MM.1S (cell line): Measurements from ENCODE around the gene TFIP11.
"Not testable (repeated sequence)": the region's sequence is repeated elsewhere in the genome, so short reads cannot be mapped to it uniquely, and the experiment has no call there.

ENCODE experiments used
- DNase-seq: peaks from one replicate; pipeline ENCODE4 v3.0.0-alpha.2; 2015
- H2AFZ ChIP-seq: fragments of 300-600 bp; sonication (generic); 2 replicates; pipeline ENCODE4 v1.6.0; 2016; ENCODE audit warnings: antibody characterized with exemption, low read length
- H3F3A ChIP-seq: fragments of 300-600 bp; sonication (generic); 2 replicates; pipeline ENCODE4 v1.6.1; 2016; ENCODE audit warnings: mild to moderate bottlenecking, antibody characterized with exemption, low read length, moderate library complexity, mixed read lengths; ENCODE audit not compliant: insufficient read depth
- H3K27ac ChIP-seq: fragments of 300-600 bp; sonication (generic); 2 replicates; pipeline ENCODE4 v1.5.1; 2016; ENCODE audit warnings: mild to moderate bottlenecking, low read length
- H3K27me3 ChIP-seq: fragments of 300-600 bp; sonication (generic); replicated peaks from 2 replicates; pipeline ENCODE4 v1.6.0; 2016; ENCODE audit warnings: low read length; ENCODE audit not compliant: insufficient read depth
- H3K36me3 ChIP-seq: fragments of 300-600 bp; sonication (generic); replicated peaks from 2 replicates; pipeline ENCODE4 v1.6.1; 2016; ENCODE audit warnings: mild to moderate bottlenecking, low read length, mixed read lengths; ENCODE audit not compliant: insufficient read depth
- H3K4me1 ChIP-seq: fragments of 300-600 bp; sonication (generic); 2 replicates; pipeline ENCODE4 v1.6.1; 2016; ENCODE audit warnings: low read length, mixed read lengths
- H3K4me2 ChIP-seq: fragments of 300-600 bp; sonication (generic); 2 replicates; pipeline ENCODE4 v1.6.0; 2016; ENCODE audit warnings: low read depth, low read length
- H3K4me3 ChIP-seq: fragments of 300-600 bp; sonication (generic); 2 replicates; pipeline ENCODE4 v1.5.1; 2016; ENCODE audit warnings: low read length, mixed read lengths
- H3K79me2 ChIP-seq: fragments of 300-600 bp; sonication (generic); 2 replicates; pipeline ENCODE4 v1.6.1; 2016; ENCODE audit warnings: mixed run types, low read length, mixed read lengths
- H3K9ac ChIP-seq: fragments of 300-600 bp; sonication (generic); 2 replicates; pipeline ENCODE4 v1.6.1; 2016; ENCODE audit warnings: low read length, mixed read lengths
- H3K9me2 ChIP-seq: fragments of 300-600 bp; sonication (generic); replicated peaks from 2 replicates; pipeline ENCODE4 v1.6.1; 2016; ENCODE audit warnings: mild to moderate bottlenecking, low read length, mixed read lengths; ENCODE audit not compliant: insufficient read depth
- H3K9me3 ChIP-seq: fragments of 300-600 bp; sonication (generic); replicated peaks from 2 replicates; pipeline ENCODE4 v1.6.1; 2016; ENCODE audit warnings: mild to moderate bottlenecking, low read length, mixed read lengths; ENCODE audit not compliant: insufficient read depth
- H4K20me1 ChIP-seq: fragments of 300-600 bp; sonication (generic); 2 replicates; pipeline ENCODE4 v1.6.1; 2016; ENCODE audit warnings: mild to moderate bottlenecking, low read length, moderate library complexity, mixed read lengths; ENCODE audit not compliant: insufficient read depth
- EZH2 ChIP-seq: fragments of 300-600 bp; sonication (generic); optimal IDR thresholded peaks from 2 replicates; pipeline ENCODE3; 2017; ENCODE audit warnings: low read depth, mild to moderate bottlenecking, antibody characterized with exemption, low read length, mixed read lengths
- EZH2phosphoT487 ChIP-seq: fragments of 300-600 bp; sonication (generic); IDR thresholded peaks from 2 replicates; pipeline ENCODE4 v1.6.1; 2018; ENCODE audit warnings: antibody characterized with exemption, low read length
- TF ChIP-seq, protein P1 (sequence below): fragments of 300-600 bp; sonication (generic); IDR thresholded peaks from 2 replicates; pipeline ENCODE4 v1.5.1; 2016; ENCODE audit warnings: antibody characterized with exemption, low read length, mixed read lengths

The TFIP11 gene

DNA sequence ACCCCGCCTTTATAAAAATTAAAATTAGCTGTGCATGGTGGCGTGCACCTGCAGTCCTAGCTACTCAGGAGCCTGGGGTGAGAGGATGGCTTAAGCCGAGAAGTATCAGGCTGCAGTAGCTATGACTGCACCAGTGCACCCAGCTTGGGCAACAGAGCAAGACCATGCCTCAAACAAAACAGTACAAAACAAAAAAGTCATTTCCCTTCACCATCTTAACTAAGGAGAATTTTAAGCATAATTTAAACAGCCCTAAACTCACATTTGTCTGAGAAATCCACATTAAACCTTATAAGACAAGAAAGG is 23.3 kb upstream of the TFIP11 start:
- Histone ChIP-seq H3K36me3 (peaks cover 40% of the 10 kb centered on the region), H3K79me2 (peaks cover 86% of the 10 kb centered on the region), H3K4me3 (no peak overlapping the region), H3F3A (0 out of 2 replicates have a peak, but pooled peaks cover 16% of the 10 kb centered on the region), H4K20me1 (no peaks in the 10 kb centered on the region), H3K9me3 (no peaks in the 10 kb centered on the region), H3K27me3 (no peaks in the 10 kb centered on the region), H3K4me1 (peaks cover 21% of the 10 kb centered on the region), H3K27ac (no peak overlapping the region), H3K4me2 (no peak overlapping the region), H3K9ac (no peak overlapping the region), H2AFZ (no peak overlapping the region), H3K9me2 (no peaks in the 10 kb centered on the region)
- TF ChIP-seq, protein P1, sequence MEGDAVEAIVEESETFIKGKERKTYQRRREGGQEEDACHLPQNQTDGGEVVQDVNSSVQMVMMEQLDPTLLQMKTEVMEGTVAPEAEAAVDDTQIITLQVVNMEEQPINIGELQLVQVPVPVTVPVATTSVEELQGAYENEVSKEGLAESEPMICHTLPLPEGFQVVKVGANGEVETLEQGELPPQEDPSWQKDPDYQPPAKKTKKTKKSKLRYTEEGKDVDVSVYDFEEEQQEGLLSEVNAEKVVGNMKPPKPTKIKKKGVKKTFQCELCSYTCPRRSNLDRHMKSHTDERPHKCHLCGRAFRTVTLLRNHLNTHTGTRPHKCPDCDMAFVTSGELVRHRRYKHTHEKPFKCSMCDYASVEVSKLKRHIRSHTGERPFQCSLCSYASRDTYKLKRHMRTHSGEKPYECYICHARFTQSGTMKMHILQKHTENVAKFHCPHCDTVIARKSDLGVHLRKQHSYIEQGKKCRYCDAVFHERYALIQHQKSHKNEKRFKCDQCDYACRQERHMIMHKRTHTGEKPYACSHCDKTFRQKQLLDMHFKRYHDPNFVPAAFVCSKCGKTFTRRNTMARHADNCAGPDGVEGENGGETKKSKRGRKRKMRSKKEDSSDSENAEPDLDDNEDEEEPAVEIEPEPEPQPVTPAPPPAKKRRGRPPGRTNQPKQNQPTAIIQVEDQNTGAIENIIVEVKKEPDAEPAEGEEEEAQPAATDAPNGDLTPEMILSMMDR, result no peak
- TF ChIP-seq EZH2phosphoT487 (no peak), EZH2 (no peak)
- no peak for DNase-seq

DNA sequence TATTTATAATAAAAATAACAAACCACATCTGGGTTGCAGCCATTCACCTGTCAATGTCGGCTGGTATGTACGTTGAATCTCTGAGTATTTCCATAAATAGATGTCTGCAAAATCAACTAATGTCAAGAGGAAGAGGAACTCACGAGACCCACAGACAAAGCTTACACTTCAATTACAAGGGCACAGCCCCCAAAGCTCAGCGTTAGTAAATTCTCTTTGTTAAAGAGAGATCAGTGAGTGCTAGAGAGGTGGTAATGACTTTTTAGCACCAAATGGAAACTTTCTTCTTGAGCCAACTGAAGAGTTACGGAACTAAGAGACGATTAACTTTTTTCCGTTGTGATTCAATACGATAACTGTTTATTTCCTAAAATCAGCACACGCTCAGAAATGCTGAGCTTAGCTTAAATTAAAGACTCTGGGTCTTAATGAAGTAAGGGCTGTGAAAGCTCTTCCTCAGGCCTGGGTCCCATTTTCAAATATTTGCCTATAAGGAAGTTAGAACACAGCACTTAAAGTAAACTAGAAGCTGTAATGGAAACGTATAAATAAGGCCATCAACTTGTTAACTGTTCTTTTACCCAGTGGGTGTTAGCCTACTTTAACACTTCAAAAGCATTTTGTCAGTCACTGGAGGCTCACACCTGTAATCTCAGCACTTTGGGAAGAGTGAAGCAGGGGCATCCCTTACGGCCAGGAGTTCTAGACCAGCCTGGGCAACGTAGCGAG is 22.8 kb upstream of the TFIP11 start:
- Histone ChIP-seq H3K9ac (no peak overlapping the region), H4K20me1 (no peaks in the 10 kb centered on the region), H3K4me1 (peaks cover 21% of the 10 kb centered on the region), H3F3A (0 out of 2 replicates have a peak, but pooled peaks cover 16% of the 10 kb centered on the region), H3K4me2 (no peak overlapping the region), H3K79me2 (peaks cover 84% of the 10 kb centered on the region), H3K36me3 (peaks cover 37% of the 10 kb centered on the region), H3K27me3 (no peaks in the 10 kb centered on the region), H3K4me3 (no peak overlapping the region), H3K9me3 (no peaks in the 10 kb centered on the region), H3K9me2 (no peaks in the 10 kb centered on the region), H3K27ac (no peak overlapping the region), H2AFZ (no peak overlapping the region)
- no peak for DNase-seq
- no peak for TF ChIP-seq EZH2
- no peak for TF ChIP-seq EZH2phosphoT487
- TF ChIP-seq, protein P1, result no peak

DNA sequence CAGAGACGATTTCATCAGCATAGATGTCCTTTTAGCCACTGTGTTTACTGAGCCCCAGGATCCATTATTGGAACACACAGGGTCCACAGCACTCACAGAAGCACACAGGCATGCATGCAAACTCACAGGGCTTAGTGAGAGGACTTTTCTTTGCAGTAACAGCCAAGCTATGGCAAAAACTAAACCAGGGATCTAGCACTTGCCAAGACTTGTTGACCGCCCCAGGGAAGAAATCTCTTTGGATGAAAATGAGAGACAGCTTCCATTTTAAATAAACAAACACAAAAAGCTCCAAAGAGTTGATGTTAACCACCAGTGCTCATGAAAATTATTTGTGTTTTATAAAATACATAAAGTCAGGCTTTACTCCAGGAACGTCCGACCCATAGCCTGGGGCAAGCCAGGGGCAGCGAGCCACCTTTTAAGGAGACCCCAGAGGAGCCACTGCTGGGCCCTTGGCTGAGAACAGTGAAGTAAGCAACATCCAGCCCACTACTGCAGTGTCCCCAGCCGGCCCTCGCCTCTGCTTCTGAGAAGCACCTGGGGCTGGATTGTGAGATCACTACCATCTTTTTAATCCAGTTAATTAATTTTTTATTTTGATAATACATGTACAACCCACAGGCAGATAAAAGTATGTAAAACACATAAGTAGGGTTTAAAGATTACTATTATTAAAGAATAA is 22.0 kb upstream of the TFIP11 start:
- Histone ChIP-seq H2AFZ (no peak overlapping the region), H3K9ac (no peak overlapping the region), H3K9me3 (no peaks in the 10 kb centered on the region), H3K4me3 (no peak overlapping the region), H3K36me3 (peaks cover 32% of the 10 kb centered on the region), H3K9me2 (no peaks in the 10 kb centered on the region), H3K79me2 (peaks cover 80% of the 10 kb centered on the region), H3F3A (0 out of 2 replicates have a peak, but pooled peaks cover 16% of the 10 kb centered on the region), H3K4me1 (peaks cover 21% of the 10 kb centered on the region), H4K20me1 (no peaks in the 10 kb centered on the region), H3K27ac (no peak overlapping the region), H3K27me3 (no peaks in the 10 kb centered on the region), H3K4me2 (no peak overlapping the region)
- no peak for DNase-seq
- no peak for TF ChIP-seq EZH2phosphoT487

DNA sequence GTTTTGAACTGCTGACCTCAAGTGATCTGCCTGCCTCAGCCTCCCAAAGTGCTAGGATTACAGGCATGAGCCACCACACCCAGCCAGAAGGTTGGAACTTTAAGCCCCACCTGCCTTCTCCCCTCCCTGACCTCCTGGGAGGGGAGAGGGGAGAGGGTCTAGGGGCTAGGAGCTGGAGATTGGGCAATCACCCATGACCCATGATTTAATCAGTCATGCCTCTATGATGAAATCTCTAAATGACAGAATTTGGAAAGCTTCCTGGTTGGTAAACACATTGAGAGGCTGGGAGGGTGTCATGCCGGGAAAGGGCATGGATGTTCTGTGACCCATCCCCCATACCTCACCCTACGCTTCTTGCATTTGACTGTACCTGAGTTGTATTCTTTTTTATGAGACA is 17.1 kb upstream of the TFIP11 start:
- no peaks in the 10 kb centered on the region for H4K20me1 ChIP-seq
- peaks cover 30% of the 10 kb centered on the region for H3K4me1 ChIP-seq
- peaks cover 32% of the 10 kb centered on the region for H3F3A ChIP-seq
- no peak overlapping the region for H2AFZ ChIP-seq
- no peaks in the 10 kb centered on the region for H3K27me3 ChIP-seq
- H3K9me3 ChIP-seq, result no peaks in the 10 kb centered on the region
- no peaks in the 10 kb centered on the region for H3K9me2 ChIP-seq
- H3K4me2 ChIP-seq, result no peak overlapping the region
- H3K79me2 ChIP-seq, result peaks cover 44% of the 10 kb centered on the region
- H3K36me3 ChIP-seq, result peaks cover 39% of the 10 kb centered on the region
- DNase-seq, result no peak
- H3K9ac ChIP-seq, result no peak overlapping the region
- H3K27ac ChIP-seq, result no peak overlapping the region
- TF ChIP-seq EZH2 (no peak), EZH2phosphoT487 (no peak)
- TF ChIP-seq, protein P1, result no peak
- H3K4me3 ChIP-seq, result no peak overlapping the region

DNA sequence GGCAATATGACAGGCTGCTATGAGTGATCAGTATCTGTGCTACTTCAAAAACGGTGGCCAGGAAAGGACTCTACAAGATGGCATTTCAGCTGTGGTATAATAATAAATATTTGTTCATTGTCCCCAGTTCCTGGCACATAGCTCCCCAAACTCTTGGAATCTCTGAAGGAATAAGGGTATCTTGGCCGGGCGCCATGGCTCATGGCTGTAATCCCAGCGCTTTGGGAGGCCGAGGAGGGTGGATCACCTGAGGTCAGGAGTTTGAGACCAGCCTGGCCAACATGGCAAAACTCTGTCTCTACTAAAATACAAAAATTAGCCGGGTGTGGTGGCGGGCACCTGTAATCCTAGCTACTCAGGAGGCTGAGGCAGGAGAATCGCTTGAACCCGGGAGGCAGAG is 16.2 kb upstream of the TFIP11 start:
- not testable (repeated sequence) for H3K9me3 ChIP-seq, DNase-seq, H3K4me3 ChIP-seq, H2AFZ ChIP-seq, H3K9ac ChIP-seq, H3K4me2 ChIP-seq, H4K20me1 ChIP-seq, H3K27ac ChIP-seq, H3K9me2 ChIP-seq, H3K27me3 ChIP-seq
- Histone ChIP-seq H3K4me1 (peaks cover 26% of the 10 kb centered on the region), H3F3A (peaks cover 32% of the 10 kb centered on the region), H3K79me2 (peaks cover 36% of the 10 kb centered on the region), H3K36me3 (peaks cover 39% of the 10 kb centered on the region)
